Kidney (tissue), 14 donors: ENCODE measurements around the gene CCNK. TPM values are rescaled to one million over a fixed set of nuclear protein-coding genes. Genes with fewer than 3 reads are reported as not detected.
A peak's percentile ranks its signal among the peaks of the same experiment; 100 is the strongest.

Experiments used
- DNase-seq, 5 donors: peaks; one replicate each; pipeline ENCODE4 v3.0.0-alpha.2; 2013 to 2020
- FAIRE-seq: peaks from 2 replicates; lab custom pipeline; 2012; peaks lifted over from hg19 to GRCh38; lab: Jason Lieb, UNC
- H3K27ac ChIP-seq, 2 donors: one replicate each; pipeline ENCODE4 v1.7.0; 2013; ENCODE audit warnings: low read depth in 2 of 2, low read length in 2 of 2, inconsistent platforms in 1 of 2
- H3K27me3 ChIP-seq: one replicate; pipeline ENCODE4 v1.7.1; 2013; ENCODE audit warnings: low read length, inconsistent platforms; ENCODE audit not compliant: control insufficient read depth, insufficient read depth
- H3K36me3 ChIP-seq, 3 donors: one replicate each; pipeline versions ENCODE4 v1.7.0 to v1.7.1; 2013; ENCODE audit warnings: low read length in 3 of 3, control low read depth in 1 of 3, inconsistent platforms in 1 of 3; ENCODE audit not compliant: insufficient read depth in 3 of 3, control insufficient read depth in 2 of 3
- H3K4me1 ChIP-seq, 3 donors: one replicate each; pipeline versions ENCODE4 v1.7.0 to v1.7.1; 2013; ENCODE audit warnings: low read length in 3 of 3, inconsistent platforms in 1 of 3, low read depth in 1 of 3; ENCODE audit not compliant: control insufficient read depth in 2 of 3, insufficient read depth in 2 of 3
- H3K4me3 ChIP-seq, 3 donors: one replicate each; pipeline versions ENCODE4 v1.7.0 to v1.8.1; 2013; ENCODE audit warnings: low read length in 3 of 3, control low read depth in 1 of 3, inconsistent platforms in 1 of 3
- H3K9ac ChIP-seq, 3 donors: one replicate each; pipeline versions ENCODE4 v1.7.0 to v1.7.1; 2013; ENCODE audit warnings: low read length in 3 of 3, control low read depth in 1 of 3, inconsistent platforms in 1 of 3
- H3K9me3 ChIP-seq, 3 donors: one replicate each; pipeline versions ENCODE4 v1.7.0 to v1.7.1; 2013; ENCODE audit warnings: low read length in 3 of 3, control low read depth in 1 of 3, inconsistent platforms in 1 of 3; ENCODE audit not compliant: control insufficient read depth in 2 of 3, insufficient read depth in 1 of 3
- intact Hi-C: fragments of 100-400 bp; cut with DNase I; formaldehyde crosslinking; loops from one replicate; pipeline ENCODE4 v1.11.1; 2022
- polyA plus RNA-seq: library from polyadenylated mRNA; stranded (reverse); fragments of 350-450 nt; fragmentation: Illumina TruSeq; extraction: RNeasy Lipid Tissue Mini Kit (QIAGEN cat#74804); gene quantifications from one replicate; pipeline ENCODE4 v1.2.3, GENCODE V29; 2014; ENCODE audit warnings: low read depth, low replicate concordance; ENCODE audit not compliant: insufficient read depth
- total RNA-seq: library from RNA; stranded (reverse); fragmentation: NEBNext Ultra II Directional; extraction: Animal tissue kit (Norgen Biotek cat#: 25700); gene quantifications from one replicate; pipeline ENCODE4 v1.2.1, GENCODE V29; 2021
- TF ChIP-seq, protein P1 (sequence below): IDR thresholded peaks from 3 replicates; pipeline ENCODE4 v1.5.1; 2012; ENCODE audit warnings: mild to moderate bottlenecking, moderate library complexity, borderline replicate concordance; ENCODE audit not compliant: insufficient read depth; ENCODE audit errors: extremely low read depth
- donor health status: control.
- donor health status: control.
- donor health status: control.
- donor health status: control.
- donor health status: control.
- donor health status: DM: yes; HTN: yes; CAD: no.
- donor health status: Normal renal cell carcinoma (clear cell type).

Gene CCNK
- total and polyA plus RNA-seq, 2 donors from 2014 or later, result 12.8 to 40.6 TPM

DNA sequence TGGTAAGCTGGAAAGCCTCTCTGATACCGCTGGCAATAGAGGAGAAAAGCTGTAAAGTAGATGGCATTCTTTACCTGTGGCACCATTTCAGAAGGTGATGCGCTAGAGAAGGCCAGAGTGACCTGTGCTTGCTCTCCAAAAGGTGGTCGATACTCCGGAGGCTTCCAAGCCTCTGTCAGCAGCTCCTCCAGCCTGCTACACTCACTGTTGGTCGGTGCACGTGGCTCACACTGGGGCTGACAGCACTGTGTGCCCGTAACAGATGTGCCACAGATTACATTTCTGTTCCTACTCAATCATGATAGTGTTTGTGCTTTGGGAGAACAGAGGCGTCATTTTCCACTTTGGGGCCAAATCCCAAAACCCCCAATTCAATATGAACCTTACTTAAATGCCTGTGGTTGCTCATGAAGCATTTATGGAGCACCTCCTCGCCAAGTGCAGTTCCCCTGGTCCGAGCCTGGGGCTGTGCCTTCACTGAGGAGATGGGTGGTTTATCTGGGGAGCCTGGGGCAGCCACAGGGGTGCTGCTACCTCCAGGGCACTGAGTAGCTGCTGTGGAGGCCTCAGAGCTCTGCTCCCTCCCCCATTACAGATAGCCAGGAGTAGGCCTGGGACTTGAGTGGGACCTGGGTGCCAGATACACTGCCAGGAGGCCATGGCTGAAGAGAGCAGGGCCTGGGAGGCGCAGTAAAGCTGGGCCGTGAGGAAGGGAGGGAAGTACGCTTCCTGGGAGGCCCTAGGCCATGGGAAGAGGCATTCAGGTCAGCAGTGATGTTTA lies 26.8 kb downstream of the CCNK start:
- Histone ChIP-seq H3K27me3 (no peaks in the 10 kb centered on the region), H3K27ac (no peak overlapping the region), H3K4me1 (no peaks in the 10 kb centered on the region), H3K36me3 (peaks cover 10 to 37% (median 35%) of the 10 kb centered on the region in 3 donors), H3K9me3 (no peaks in the 10 kb centered on the region), H3K9ac (no peak overlapping the region), H3K4me3 (no peak overlapping the region)
- TF ChIP-seq, protein P1, sequence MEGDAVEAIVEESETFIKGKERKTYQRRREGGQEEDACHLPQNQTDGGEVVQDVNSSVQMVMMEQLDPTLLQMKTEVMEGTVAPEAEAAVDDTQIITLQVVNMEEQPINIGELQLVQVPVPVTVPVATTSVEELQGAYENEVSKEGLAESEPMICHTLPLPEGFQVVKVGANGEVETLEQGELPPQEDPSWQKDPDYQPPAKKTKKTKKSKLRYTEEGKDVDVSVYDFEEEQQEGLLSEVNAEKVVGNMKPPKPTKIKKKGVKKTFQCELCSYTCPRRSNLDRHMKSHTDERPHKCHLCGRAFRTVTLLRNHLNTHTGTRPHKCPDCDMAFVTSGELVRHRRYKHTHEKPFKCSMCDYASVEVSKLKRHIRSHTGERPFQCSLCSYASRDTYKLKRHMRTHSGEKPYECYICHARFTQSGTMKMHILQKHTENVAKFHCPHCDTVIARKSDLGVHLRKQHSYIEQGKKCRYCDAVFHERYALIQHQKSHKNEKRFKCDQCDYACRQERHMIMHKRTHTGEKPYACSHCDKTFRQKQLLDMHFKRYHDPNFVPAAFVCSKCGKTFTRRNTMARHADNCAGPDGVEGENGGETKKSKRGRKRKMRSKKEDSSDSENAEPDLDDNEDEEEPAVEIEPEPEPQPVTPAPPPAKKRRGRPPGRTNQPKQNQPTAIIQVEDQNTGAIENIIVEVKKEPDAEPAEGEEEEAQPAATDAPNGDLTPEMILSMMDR, result no peak
- FAIRE-seq (no peak), DNase-seq (peak in 1 of 5 donors; percentile 41)
- intact Hi-C loops, result no loop called here

DNA sequence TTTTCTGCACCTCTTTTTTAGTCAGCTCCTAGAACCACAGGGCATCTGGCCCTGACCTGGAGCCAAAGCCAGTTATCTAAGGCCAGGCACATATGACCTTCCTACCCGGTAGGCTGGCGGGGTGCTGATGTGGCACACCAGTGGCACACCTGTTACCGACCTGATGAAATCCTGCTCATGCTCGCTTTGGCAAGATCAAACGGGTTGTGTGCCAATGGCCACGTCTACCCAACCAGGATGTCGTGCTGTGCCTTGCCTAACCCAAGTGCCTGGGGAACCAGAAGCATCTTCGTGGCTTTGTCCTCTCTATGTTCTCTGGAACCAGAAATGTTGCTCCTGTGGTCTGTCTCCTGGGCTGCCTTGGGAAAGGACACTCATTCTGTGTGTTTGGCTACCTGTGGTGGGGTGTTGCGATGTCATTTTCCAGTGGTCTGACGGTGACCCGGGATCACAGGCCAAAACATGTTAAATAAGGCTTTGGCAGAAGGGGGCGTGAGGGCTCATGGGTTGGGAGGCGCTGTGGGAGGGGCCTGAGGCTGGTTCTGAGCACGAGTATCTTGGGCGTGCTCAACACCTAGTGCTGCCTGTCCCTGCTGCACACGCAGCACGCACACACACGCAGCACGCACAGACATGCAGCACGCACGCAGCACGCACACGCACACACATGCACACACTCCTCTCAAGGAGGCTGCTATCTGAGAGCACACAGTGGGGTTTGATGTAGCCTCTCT lies 27.9 kb downstream of the CCNK start:
- Histone ChIP-seq H3K4me1 (no peaks in the 10 kb centered on the region), H3K27ac (no peak overlapping the region), H3K4me3 (no peak overlapping the region), H3K9ac (no peak overlapping the region), H3K36me3 (peaks cover 7 to 31% (median 24%) of the 10 kb centered on the region in 3 donors), H3K9me3 (no peaks in the 10 kb centered on the region), H3K27me3 (no peaks in the 10 kb centered on the region)
- peak in 1 of 5 donors; percentile 45 for DNase-seq
- no peak for FAIRE-seq
- TF ChIP-seq, protein P1, result no peak
- intact Hi-C loops, result no loop called here

DNA sequence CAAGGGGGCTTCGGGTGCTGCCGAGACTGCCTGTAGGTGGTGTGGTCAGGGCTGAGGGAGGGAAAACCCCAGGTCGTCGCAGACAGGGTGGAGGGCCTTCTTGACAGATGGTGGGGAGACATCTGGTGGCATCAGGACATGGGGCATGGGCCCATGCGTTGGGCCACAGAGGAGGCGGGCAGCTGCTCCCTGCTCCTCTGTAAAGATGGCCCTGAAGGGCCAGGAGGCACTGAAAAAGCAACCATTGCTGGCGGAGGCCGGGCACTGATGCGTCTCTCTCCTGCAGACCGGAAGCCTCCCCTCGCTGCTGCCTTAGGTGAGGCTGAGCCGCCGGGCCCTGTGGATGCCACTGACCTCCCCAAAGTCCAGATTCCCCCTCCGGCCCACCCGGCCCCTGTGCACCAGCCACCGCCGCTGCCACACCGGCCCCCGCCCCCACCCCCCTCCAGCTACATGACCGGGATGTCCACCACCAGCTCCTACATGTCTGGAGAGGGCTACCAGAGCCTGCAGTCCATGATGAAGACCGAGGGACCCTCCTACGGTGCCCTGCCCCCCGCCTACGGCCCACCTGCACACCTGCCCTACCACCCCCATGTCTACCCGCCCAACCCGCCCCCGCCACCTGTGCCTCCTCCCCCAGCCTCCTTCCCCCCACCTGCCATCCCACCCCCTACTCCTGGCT lies 28.8 kb downstream of the CCNK start:
- no peak for FAIRE-seq
- Histone ChIP-seq H3K9me3 (no peaks in the 10 kb centered on the region), H3K27me3 (no peaks in the 10 kb centered on the region), H3K9ac (no peak overlapping the region), H3K4me3 (no peak overlapping the region), H3K4me1 (no peaks in the 10 kb centered on the region), H3K36me3 (peaks cover 7 to 26% (median 16%) of the 10 kb centered on the region in 3 donors), H3K27ac (no peak overlapping the region)
- intact Hi-C loops, result no loop called here
- peak in 1 of 5 donors; percentile 70 for DNase-seq
- TF ChIP-seq, protein P1, result no peak
